ENCODE results near the gene KIF16B. TPM values are rescaled to one million over a fixed set of nuclear protein-coding genes. Genes with fewer than 3 reads are reported as not detected.

Gene KIF16B, protein sequence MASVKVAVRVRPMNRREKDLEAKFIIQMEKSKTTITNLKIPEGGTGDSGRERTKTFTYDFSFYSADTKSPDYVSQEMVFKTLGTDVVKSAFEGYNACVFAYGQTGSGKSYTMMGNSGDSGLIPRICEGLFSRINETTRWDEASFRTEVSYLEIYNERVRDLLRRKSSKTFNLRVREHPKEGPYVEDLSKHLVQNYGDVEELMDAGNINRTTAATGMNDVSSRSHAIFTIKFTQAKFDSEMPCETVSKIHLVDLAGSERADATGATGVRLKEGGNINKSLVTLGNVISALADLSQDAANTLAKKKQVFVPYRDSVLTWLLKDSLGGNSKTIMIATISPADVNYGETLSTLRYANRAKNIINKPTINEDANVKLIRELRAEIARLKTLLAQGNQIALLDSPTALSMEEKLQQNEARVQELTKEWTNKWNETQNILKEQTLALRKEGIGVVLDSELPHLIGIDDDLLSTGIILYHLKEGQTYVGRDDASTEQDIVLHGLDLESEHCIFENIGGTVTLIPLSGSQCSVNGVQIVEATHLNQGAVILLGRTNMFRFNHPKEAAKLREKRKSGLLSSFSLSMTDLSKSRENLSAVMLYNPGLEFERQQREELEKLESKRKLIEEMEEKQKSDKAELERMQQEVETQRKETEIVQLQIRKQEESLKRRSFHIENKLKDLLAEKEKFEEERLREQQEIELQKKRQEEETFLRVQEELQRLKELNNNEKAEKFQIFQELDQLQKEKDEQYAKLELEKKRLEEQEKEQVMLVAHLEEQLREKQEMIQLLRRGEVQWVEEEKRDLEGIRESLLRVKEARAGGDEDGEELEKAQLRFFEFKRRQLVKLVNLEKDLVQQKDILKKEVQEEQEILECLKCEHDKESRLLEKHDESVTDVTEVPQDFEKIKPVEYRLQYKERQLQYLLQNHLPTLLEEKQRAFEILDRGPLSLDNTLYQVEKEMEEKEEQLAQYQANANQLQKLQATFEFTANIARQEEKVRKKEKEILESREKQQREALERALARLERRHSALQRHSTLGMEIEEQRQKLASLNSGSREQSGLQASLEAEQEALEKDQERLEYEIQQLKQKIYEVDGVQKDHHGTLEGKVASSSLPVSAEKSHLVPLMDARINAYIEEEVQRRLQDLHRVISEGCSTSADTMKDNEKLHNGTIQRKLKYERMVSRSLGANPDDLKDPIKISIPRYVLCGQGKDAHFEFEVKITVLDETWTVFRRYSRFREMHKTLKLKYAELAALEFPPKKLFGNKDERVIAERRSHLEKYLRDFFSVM (N-terminal part only)
- total RNA-seq: 23.6 and 33.7 TPM in 2 replicates

GRCh38 chr20:16573001-16573965 is at the start of gene KIF16B:
KIF16B (minus strand) TSS chr20:16573448; CDS start chr20:16573275, 173 bp downstream.

Other genes with a start within 250 kb of the KIF16B start
- 39.9 and 46.8 TPM in 2 replicates for gene SNRPB2, start 156.6 kb upstream of the KIF16B start, total RNA-seq
- gene OTOR, start 174.9 kb upstream of the KIF16B start, total RNA-seq: not detected in 2 replicates

All from nasal cavity respiratory epithelium epithelial cell of viscerocranial mucosa (primary cell).